Eye (tissue), 1 donor: ENCODE data around the gene PLEKHN1.

Source experiments
- DNase-seq: peaks from one replicate; pipeline ENCODE4 v3.0.0-alpha.2; 2015

Gene PLEKHN1

DNA sequence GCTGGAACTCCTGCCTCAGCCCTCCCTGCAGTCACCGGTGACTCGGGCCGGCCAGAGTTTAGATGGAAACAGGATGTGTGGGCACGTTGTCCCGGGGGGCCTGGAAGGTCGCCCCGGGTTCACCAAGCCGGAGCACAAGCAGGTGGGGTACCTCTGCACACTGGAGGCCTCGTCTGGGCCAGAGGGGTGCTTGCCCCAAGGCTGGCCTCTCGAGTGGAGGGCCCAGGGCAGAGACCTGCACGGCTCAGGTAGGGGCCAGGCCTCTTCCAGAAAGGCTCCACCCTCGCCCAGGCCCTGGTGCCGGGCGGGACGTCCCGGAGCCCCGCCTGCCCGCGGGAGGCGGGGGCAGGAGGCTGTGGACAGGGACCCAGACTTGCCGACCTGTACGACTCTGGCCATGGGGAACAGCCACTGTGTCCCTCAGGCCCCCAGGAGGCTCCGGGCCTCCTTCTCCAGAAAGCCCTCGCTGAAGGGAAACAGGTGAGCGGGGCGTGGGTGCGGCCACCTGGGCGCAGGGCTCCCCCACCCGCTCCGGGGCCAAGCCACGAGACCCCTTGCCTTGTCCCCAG is at the start of gene PLEKHN1:
Gene PLEKHN1 (plus strand): TSS at position 348 of the 569 bp plus-strand sequence. CDS start 50 bp downstream, at position 398.
- DNase-seq = no peak

DNA sequence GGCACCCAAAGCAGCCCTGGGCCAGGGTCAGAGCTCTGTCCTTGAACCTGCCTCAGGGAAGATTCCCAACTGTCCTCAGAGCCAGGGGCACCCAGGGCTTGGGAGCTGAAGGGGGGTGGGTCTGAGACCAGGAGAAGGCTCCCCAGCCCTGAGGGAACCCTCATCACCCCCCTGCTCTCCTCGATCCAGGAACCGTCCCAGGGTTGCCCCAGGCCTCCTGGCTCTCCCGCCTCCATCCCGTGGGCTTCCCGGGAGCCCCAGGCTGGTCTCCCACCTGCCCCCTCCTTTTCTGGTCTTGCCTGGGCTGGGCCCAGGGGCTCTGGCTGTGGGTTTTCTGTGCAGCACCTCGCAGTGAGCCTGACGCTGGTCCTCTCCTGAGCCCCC is 49.2 kb upstream of the PLEKHN1 start:
- DNase-seq = peak; percentile 33

- DNase-seq = peak; percentile 33
Measured at GRCh38 chr1:917466-918091, 48.7 kb upstream of the PLEKHN1 start.

- DNase-seq = peak; percentile 7
Measured at GRCh38 chr1:918353-918752, 47.9 kb upstream of the PLEKHN1 start.

DNA sequence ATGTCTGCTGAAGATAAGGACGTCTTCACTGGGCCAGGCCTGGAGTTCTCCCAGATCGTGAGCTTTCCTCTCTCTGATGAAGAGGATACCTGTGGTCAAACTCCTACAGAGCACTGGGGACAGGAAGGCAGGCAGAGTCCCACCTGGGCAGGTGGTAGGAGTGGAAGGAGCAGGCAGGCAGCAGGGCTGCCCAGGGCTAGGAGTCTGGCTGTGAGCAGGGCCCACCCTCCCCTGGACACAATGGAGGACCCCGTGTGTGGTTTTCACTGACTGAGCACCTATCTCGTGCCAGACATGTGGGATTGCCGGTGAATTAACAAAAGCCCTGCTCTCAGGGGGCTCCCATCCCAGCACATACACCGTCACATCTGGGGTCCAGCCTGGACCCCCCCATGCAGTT is 47.4 kb upstream of the PLEKHN1 start:
- DNase-seq = peak; percentile 11

- DNase-seq = no peak
Measured at GRCh38 chr1:919271-919872, 46.9 kb upstream of the PLEKHN1 start.

DNA sequence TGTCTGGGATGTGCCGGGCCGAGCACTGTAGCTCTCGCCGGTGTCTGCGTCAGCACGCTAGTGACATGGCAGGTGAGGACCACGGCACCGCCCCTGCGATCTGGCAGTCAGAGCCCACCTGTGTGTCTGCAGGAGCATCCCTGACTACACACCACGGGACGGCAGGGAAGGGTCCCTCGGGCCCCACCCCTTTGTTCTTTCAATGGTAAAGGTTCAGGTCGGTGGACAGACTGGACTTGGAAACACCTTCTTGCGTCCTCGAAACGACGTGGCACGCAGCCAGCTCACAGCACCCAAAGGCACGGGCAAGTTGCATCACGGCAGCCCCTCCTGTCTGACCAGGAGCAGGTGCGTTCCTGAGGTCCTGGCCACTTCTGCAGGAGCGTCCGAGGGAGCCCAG is 46.3 kb upstream of the PLEKHN1 start:
- no peak for DNase-seq

DNA sequence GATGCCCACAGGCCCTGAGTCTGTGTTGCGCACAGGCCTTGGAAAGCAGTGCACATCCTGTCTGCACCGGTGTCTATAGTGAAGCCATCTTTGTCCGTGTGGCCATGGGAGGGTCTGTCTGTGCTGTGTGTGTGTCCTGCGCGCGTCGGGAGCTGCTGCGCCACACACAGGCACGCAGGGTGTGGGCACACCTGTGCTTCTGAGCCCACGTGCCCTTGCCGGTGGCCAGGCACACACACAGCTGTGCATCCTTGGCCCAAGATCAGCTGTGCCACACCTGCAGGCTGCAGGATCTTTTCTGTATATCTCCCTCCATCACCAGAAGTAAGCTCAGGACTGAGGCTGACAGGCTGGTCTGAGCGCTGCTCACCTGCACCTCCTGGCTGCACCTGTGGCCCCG is 45.8 kb upstream of the PLEKHN1 start:
- DNase-seq = no peak

- peak; percentile 95 for DNase-seq
Measured at GRCh38 chr1:921011-921837, 45.1 kb upstream of the PLEKHN1 start.

DNA sequence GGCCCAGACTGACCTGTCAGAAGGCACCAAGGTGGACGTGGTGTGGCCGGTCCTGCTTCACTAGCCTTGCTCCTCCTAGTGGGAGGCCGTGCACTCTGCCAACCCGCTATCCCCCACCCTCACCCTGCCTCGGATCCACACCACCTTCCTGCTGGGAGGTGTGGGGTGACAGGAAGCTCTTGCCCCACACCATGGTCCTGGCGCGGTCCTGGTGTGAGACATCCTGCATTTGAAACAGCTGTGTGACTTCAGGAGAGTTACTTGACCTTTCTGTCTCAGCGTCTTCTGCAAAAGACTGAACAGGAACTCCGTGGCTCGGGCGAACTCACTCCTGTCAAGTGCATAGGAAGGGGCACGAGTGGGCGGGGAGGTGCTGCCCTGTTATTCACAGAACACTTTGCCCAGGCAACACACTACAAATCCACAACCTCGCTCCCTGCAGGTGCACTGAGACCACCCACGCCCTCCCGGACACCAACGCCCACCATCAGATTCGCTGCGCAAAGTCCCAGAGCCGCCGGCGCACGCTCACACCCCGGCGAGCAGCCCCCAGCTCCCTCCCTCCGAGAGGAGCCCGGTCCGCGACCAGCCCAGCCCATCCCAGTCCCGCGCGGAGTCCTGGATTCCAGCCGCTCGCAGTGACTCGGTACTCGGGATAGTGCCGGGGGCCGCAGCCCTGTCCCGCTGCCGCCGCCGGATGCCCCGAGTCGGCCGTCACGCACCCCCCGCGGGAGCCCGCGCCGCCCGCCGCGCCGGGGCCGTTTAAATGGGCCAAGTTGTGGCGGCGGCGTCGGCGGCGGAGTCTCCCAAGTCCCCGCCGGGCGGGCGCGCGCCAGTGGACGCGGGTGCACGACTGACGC is 42.9 kb upstream of the PLEKHN1 start, which contains the start of gene SAMD11:
Gene SAMD11 (plus strand): TSS at position 793 of the 860 bp plus-strand sequence. CDS start 509 bp downstream, outside the sequence.
- DNase-seq = peak; percentile 96

- DNase-seq = no peak
Measured at GRCh38 chr1:923991-924655, 42.2 kb upstream of the PLEKHN1 start.

DNA sequence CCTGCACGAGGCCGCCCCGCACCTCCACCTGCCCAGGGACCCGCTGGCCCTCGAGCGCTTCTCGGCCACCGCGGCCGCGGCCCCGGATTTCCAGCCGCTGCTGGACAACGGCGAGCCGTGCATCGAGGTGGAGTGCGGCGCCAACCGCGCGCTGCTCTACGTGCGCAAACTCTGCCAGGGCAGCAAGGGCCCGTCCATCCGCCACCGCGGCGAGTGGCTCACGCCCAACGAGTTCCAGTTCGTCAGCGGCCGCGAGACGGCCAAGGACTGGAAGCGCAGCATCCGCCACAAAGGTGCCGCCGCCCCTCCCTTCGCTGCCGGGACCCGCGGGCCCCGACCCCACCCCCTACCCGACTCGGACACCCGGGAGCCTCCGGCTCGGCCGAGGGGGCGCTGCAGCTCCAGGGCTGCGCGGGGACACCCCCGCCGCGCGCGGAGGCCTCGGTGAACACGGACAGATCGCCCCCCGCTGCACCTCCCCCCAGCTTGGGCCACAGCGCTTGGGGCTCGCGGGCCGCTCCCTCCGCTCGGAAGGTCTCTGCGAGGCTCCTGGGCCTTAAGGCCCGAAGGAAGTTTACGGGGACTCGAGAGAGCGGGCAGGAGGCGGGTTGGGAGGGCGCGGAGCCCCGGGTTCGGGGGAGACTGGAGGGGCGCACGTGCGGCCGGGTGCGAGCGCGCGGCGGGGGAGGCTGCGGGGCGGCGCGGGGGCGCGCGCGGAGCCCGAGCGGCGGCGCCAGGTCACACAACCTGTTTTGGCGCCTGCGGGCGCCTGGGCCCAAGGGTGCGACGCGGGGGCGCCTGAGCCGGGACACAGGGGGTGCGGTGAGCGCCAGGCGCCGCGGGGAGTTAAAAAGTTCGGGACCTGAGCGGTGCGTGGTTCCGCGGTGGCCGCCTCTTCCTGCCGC is 41.4 kb upstream of the PLEKHN1 start:
- DNase-seq = peak; percentile 77

GRCh38 chr1:925561-926421 is 40.5 kb upstream of the PLEKHN1 start:
- peak; percentile 69 for DNase-seq

DNA sequence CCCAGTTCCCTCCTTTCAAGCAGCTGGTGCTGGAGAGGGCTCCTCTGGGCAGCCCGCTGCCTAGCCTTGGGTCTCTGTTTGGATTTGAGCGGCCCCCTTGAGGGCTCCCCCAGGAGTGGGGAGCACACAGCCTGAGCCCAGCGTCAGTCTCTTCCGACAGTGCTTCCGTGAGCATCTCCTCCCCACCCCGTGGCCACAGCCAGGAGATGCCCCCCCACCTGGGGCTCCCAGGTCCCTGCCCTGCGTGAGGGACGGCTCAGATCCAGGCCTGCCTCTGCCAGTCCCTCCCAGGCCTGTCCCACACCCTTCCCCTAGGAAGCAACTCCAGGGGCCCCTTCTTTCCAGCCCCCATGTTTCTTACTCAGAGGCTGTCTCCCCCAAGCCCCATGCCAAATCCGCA is 39.0 kb upstream of the PLEKHN1 start:
- DNase-seq = no peak

DNA sequence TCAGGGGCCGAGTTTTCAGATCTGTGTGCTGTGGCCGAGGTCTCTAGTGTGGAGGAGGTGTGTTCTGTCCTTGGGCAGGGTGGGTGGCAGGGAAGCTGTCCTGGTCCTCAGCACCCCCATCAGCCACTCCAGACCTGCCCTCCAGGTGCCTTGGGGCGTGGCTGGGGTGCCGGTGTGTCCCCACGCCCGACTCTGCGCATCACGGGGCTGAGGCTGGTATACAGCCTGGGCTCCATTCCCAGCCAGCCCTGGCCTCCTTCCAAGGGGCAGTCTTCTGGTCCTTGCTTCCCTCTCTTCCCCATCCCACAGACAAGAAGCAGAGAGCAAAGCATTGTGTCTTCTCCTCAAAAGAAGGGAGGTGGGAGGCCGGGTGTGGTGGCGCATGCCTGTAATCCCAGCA is 38.5 kb upstream of the PLEKHN1 start:
- DNase-seq = no peak

GRCh38 chr1:928825-929661 is 37.2 kb upstream of the PLEKHN1 start:
- peak; percentile 24 for DNase-seq

GRCh38 chr1:929712-930632 is 36.3 kb upstream of the PLEKHN1 start:
- no peak for DNase-seq
